IMR-90 (cell line): ENCODE results near the gene GTF2A1. TPM values are rescaled to one million over a fixed set of nuclear protein-coding genes. Genes with fewer than 3 reads are reported as not detected.
A peak's percentile ranks its signal among the peaks of the same experiment; 100 is the strongest.

ENCODE experiments used
- ATAC-seq: fragments of 200-7000 bp; cut with Tn5 transposase; 2 replicates; pipeline ENCODE4 v1.9.1; 2020; ENCODE audit warnings: low read depth, mild to moderate bottlenecking, moderate library complexity
- BruUV-seq: library from RNA; stranded (reverse); fragments of 400-500 nt; replicated peaks from 2 replicates; lab custom pipeline; 2021; lab: Mats Ljungman, UMichigan
- CTCF ChIA-PET: fragments of 300-600 bp; formaldehyde crosslinking; extraction: SDS; loops from one replicate; lab custom pipeline; 2021; ENCODE audit warnings: antibody characterized with exemption; lab: Yijun Ruan, JAX
- POLR2A ChIA-PET: fragments of 300-600 bp; sonication (Branson Sonifier 250); formaldehyde crosslinking; loops from one replicate; lab custom pipeline; 2022; ENCODE audit warnings: antibody characterized with exemption; ENCODE audit not compliant: unreplicated experiment; lab: Charles Lee
- DNase-seq: peaks from one replicate; pipeline ENCODE4 v3.0.0; 2013
- H2AFZ ChIP-seq: replicated peaks from 2 replicates; pipeline ENCODE3; 2013; ENCODE audit warnings: low read length, mild to moderate bottlenecking; ENCODE audit not compliant: poor library complexity
- H2AK5ac ChIP-seq: 2 replicates; pipeline ENCODE4 v1.6.1; 2013; ENCODE audit warnings: low read depth, low read length, inconsistent platforms
- H2AK9ac ChIP-seq: replicated peaks from 2 replicates; pipeline ENCODE3; 2013; ENCODE audit warnings: mild to moderate bottlenecking, low read depth, low read length, moderate library complexity; ENCODE audit not compliant: poor library complexity
- H2BK120ac ChIP-seq: 2 replicates; pipeline ENCODE4 v1.6.1; 2013; ENCODE audit warnings: low read depth, low read length, inconsistent platforms
- H2BK15ac ChIP-seq: 3 replicates; pipeline ENCODE4 v1.6.1; 2013; ENCODE audit warnings: low read depth, low read length, inconsistent platforms
- H2BK20ac ChIP-seq: 2 replicates; pipeline ENCODE4 v1.6.1; 2013; ENCODE audit warnings: low read depth, mild to moderate bottlenecking, inconsistent platforms, low read length, moderate library complexity
- H2BK5ac ChIP-seq: 2 replicates; pipeline ENCODE4 v1.6.1; 2013; ENCODE audit warnings: mild to moderate bottlenecking, low read depth, low read length, inconsistent platforms; ENCODE audit not compliant: poor library complexity, severe bottlenecking
- H3K14ac ChIP-seq: replicated peaks from 2 replicates; pipeline ENCODE4 v1.6.1; 2013; ENCODE audit warnings: low read depth, low read length, inconsistent platforms
- H3K18ac ChIP-seq: 2 replicates; pipeline ENCODE4 v1.6.1; 2013; ENCODE audit warnings: low read depth, low read length, control low read depth
- H3K23ac ChIP-seq: 2 replicates; pipeline ENCODE4 v1.6.1; 2013; ENCODE audit warnings: low read depth, low read length, inconsistent platforms
- H3K27ac ChIP-seq: 2 replicates; pipeline ENCODE4 v1.5.1; 2013; ENCODE audit warnings: mild to moderate bottlenecking, control low read depth, low read length; ENCODE audit not compliant: insufficient read depth
- H3K27me3 ChIP-seq: 2 replicates; pipeline ENCODE4 v1.6.1; 2013; ENCODE audit warnings: low read length; ENCODE audit not compliant: control insufficient read depth, insufficient read depth
- H3K36me3 ChIP-seq: 2 replicates; pipeline ENCODE4 v1.6.1; 2013; ENCODE audit warnings: low read length, mixed read lengths; ENCODE audit not compliant: control insufficient read depth, insufficient read depth
- H3K4ac ChIP-seq: 2 replicates; pipeline ENCODE4 v1.6.1; 2013; ENCODE audit warnings: low read depth, low read length, inconsistent platforms
- H3K4me1 ChIP-seq: 2 replicates; pipeline ENCODE4 v1.6.1; 2013; ENCODE audit warnings: low read length, mixed read lengths; ENCODE audit not compliant: control insufficient read depth, insufficient read depth
- H3K4me2 ChIP-seq: 2 replicates; pipeline ENCODE4 v1.6.1; 2013; ENCODE audit warnings: low read depth, mild to moderate bottlenecking, control low read depth, low read length, moderate library complexity
- H3K4me3 ChIP-seq: 2 replicates; pipeline ENCODE4 v1.5.1; 2013; ENCODE audit warnings: low read depth, mild to moderate bottlenecking, control low read depth, low read length, moderate library complexity; ENCODE audit not compliant: insufficient read depth
- H3K56ac ChIP-seq: 2 replicates; pipeline ENCODE4 v1.6.1; 2013; ENCODE audit warnings: low read length, inconsistent platforms; ENCODE audit not compliant: insufficient read depth; ENCODE audit errors: extremely low read depth
- H3K79me1 ChIP-seq, 2 experiments: 2 replicates each; pipeline ENCODE4 v1.6.1; 2013; ENCODE audit warnings: low read length in 2 of 2, inconsistent platforms in 1 of 2, low read depth in 1 of 2
- H3K9ac ChIP-seq: 2 replicates; pipeline ENCODE4 v1.6.1; 2013; ENCODE audit warnings: low read depth, low read length, control low read depth
- H3K9me1 ChIP-seq: 2 replicates; pipeline ENCODE4 v1.6.1; 2013; ENCODE audit warnings: low read length, inconsistent platforms; ENCODE audit not compliant: insufficient read depth
- H3K9me3 ChIP-seq: 2 replicates; pipeline ENCODE4 v1.6.1; 2013; ENCODE audit warnings: low read length; ENCODE audit not compliant: control insufficient read depth, insufficient read depth
- H4K20me1 ChIP-seq: 2 replicates; pipeline ENCODE4 v1.6.1; 2013; ENCODE audit warnings: low read length, inconsistent platforms; ENCODE audit not compliant: insufficient read depth
- H4K5ac ChIP-seq: 2 replicates; pipeline ENCODE4 v1.6.1; 2013; ENCODE audit warnings: mild to moderate bottlenecking, low read depth, low read length, control low read depth
- H4K8ac ChIP-seq, 2 experiments: 2 replicates each; pipeline ENCODE4 v1.6.1; 2013; ENCODE audit warnings: low read depth in 2 of 2, low read length in 2 of 2, control low read depth in 1 of 2, inconsistent platforms in 1 of 2
- H4K91ac ChIP-seq: 2 replicates; pipeline ENCODE4 v1.6.1; 2013; ENCODE audit warnings: low read depth, low read length, inconsistent platforms; ENCODE audit not compliant: insufficient read depth
- CEBPB ChIP-seq: IDR thresholded peaks from 2 replicates; pipeline ENCODE4 v1.6.1; 2012; ENCODE audit warnings: low read depth, low read length, improper control_type of control experiment
- CHD1 ChIP-seq: IDR thresholded peaks from 2 replicates; pipeline ENCODE4 v1.6.1; 2012; ENCODE audit warnings: low read depth, low read length, improper control_type of control experiment
- SMC3 ChIP-seq: fragments of 150-350 bp; IDR thresholded peaks from 2 replicates; pipeline ENCODE4 v1.6.1; 2016; ENCODE audit warnings: low read depth, mild to moderate bottlenecking, antibody characterized with exemption, low read length, moderate library complexity
- WGBS, 2 experiments: methylation state at CpG; one replicate each; pipeline versions ENCODE4 v1.1.5 to v1.1.7; 2013; ENCODE audit warnings: missing lambda C conversion rate in 2 of 2; ENCODE audit not compliant: insufficient read length in 1 of 2; ENCODE audit errors: extremely low coverage in 2 of 2; 5-methylcytosine and 5-hydroxymethylcytosine counted together
- dilution Hi-C: fragments of 300-500 bp; cut with HindIII; formaldehyde crosslinking; loops from one replicate; pipeline ENCODE4 v1.14.3; 2018; ENCODE audit warnings: low sequenced_read_pairs; ENCODE audit not compliant: unreplicated experiment
- in situ Hi-C: fragments of 300-500 bp; cut with MboI; formaldehyde crosslinking; loops from 3 replicates; pipeline ENCODE4 v1.14.3; 2019; ENCODE audit warnings: low sequenced_read_pairs, inconsistent platforms, mixed read lengths
- intact Hi-C: fragments of 100-400 bp; cut with micrococcal nuclease; formaldehyde crosslinking; loops from 2 replicates; pipeline ENCODE4 v1.10.0; 2022
- polyA plus RNA-seq, 3 experiments: library from polyadenylated mRNA; depleted of rRNA; stranded (reverse); fragments of >200 nt; gene quantifications; 2 replicates each; pipeline ENCODE4 v1.2.3, GENCODE V29; 2012; ENCODE audit warnings: low replicate concordance in 1 of 3
- total RNA-seq: library from RNA; depleted of rRNA; stranded (reverse); fragments of >200 nt; gene quantifications from 2 replicates; pipeline ENCODE4 v1.2.3, GENCODE V29; 2012

The GTF2A1 gene
- total and polyA plus RNA-seq, 2 of the 4 experiments (the other 2 are of a cell fraction) = 16.0 to 60.4 TPM

- peak overlapping the region; percentile 98 for H2AFZ ChIP-seq
- peaks cover 0 to 2% of the 10 kb centered on the region in 2 experiments; a peak in 1 of 4 replicates for H3K79me1 ChIP-seq
- H2BK5ac ChIP-seq = peak overlapping the region; percentile 99
- peak overlapping the region; percentile 89 for H3K4ac ChIP-seq
- H4K91ac ChIP-seq = peak overlapping the region; percentile 85; the same call in 1 of the 2 replicates
- no peak overlapping the region for H3K18ac ChIP-seq
- no peaks in the 10 kb centered on the region; the same call in 1 of the 2 replicates for H3K9me1 ChIP-seq
- no peak overlapping the region for H2AK9ac ChIP-seq
- H3K4me3 ChIP-seq = no peak overlapping the region
- CTCF ChIA-PET = no interaction called here
- no TSS peak for BruUV-seq
- in situ Hi-C loops (no loop called here), dilution Hi-C loops (no loop called here), intact Hi-C loops (no loop called here)
- H3K23ac ChIP-seq = peak overlapping the region; percentile 84; the same call in 1 of the 2 replicates
- H3K14ac ChIP-seq = peak overlapping the region; percentile 90
- POLR2A ChIA-PET = no interaction called here
- H2AK5ac ChIP-seq = no peak overlapping the region
- H3K9ac ChIP-seq = no peak overlapping the region
- no peak overlapping the region for H2BK20ac ChIP-seq
- no peaks in the 10 kb centered on the region for H4K20me1 ChIP-seq
- H3K27me3 ChIP-seq = no peaks in the 10 kb centered on the region
- peak overlapping the region; percentile 89 to 96 for H4K8ac ChIP-seq
- H3K4me2 ChIP-seq = no peak overlapping the region
- TF ChIP-seq SMC3 (no peak), CHD1 (no peak), CEBPB (no peak)
- peak overlapping the region; percentile 78; the same call in 1 of the 2 replicates for H4K5ac ChIP-seq
- DNase-seq (no peak), ATAC-seq (no peak)
- H3K36me3 ChIP-seq = no peaks in the 10 kb centered on the region
- WGBS, 2 experiments = 36% methylated on average over 2 of the region's 5 CpGs; no CpG with 5 or more reads in 1 of the 2 experiments
- no peak overlapping the region for H2BK15ac ChIP-seq
- H3K9me3 ChIP-seq = no peaks in the 10 kb centered on the region
- no peak overlapping the region for H3K27ac ChIP-seq
- peak overlapping the region; percentile 95; the same call in 1 of the 2 replicates for H3K56ac ChIP-seq
- H3K4me1 ChIP-seq = no peaks in the 10 kb centered on the region; the same call in 1 of the 2 replicates
- no peak overlapping the region for H2BK120ac ChIP-seq
Measured at GRCh38 chr14:81222126-81222525, 1.4 kb upstream of the GTF2A1 start.
